Muscle of arm (tissue), 14 donors: ENCODE data around the gene RPL3. TPM values are rescaled to one million over a fixed set of nuclear protein-coding genes. Genes with fewer than 3 reads are reported as not detected.
A peak's percentile ranks its signal among the peaks of the same experiment; 100 is the strongest.
"Not testable (repeated sequence)": the region's sequence is repeated elsewhere in the genome, so short reads cannot be mapped to it uniquely, and the experiment has no call there.

Source experiments
- DNase-seq: peaks from one replicate; pipeline ENCODE4 v3.0.0-alpha.2; 2013
- long read RNA-seq, 11 donors: transcript quantifications; one replicate each; lab custom pipeline, GENCODE V29; 2026
- polyA plus RNA-seq, 12 donors: library from polyadenylated mRNA; unstranded; fragments of 120-200 nt; gene quantifications; one replicate each; pipeline ENCODE4 v1.2.1, GENCODE V29; 2013; ENCODE audit not compliant: insufficient read length in 12 of 12

The RPL3 gene
- polyA plus RNA-seq: 1,000 to 10,000 TPM in 11 of 12 donors, 100 to 1,000 TPM in 1; 997 to 3,135 (median 2,410) TPM
- long read RNA-seq, donor 1, transcript RPL3-201 (10 exons, 1,442 nt): major isoform, 1,768 of 2,703 reads
- long read RNA-seq, donor 1, transcript RPL3-202 (9 exons, 1,289 nt): minor isoform, 219 of 2,703 reads
- long read RNA-seq, donor 1, transcript RPL3-210 (2 exons, 616 nt): minor isoform, 35 of 2,703 reads
- long read RNA-seq, donor 1, transcript RPL3-217 (3 exons, 827 nt): minor isoform, 26 of 2,703 reads
- long read RNA-seq, donor 1, partial matches to known transcripts: 601 of 2,703 reads
- long read RNA-seq, donor 1, other reads (novel, unspliced or antisense): 36 of 2,703 reads
- long read RNA-seq, donor 2, transcript RPL3-202 (9 exons, 1,289 nt): minor isoform, 209 of 2,054 reads
- long read RNA-seq, donor 2, transcript RPL3-217 (3 exons, 827 nt): minor isoform, 34 of 2,054 reads
- long read RNA-seq, donor 2, transcript RPL3-210 (2 exons, 616 nt): minor isoform, 25 of 2,054 reads
- long read RNA-seq, donor 2, transcript RPL3-201 (10 exons, 1,442 nt): major isoform, 1,424 of 2,054 reads
- long read RNA-seq, donor 2, partial matches to known transcripts: 307 of 2,054 reads
- long read RNA-seq, donor 2, other reads (novel, unspliced or antisense): 32 of 2,054 reads
- long read RNA-seq, donor 3, transcript RPL3-217 (3 exons, 827 nt): minor isoform, 11 of 913 reads
- long read RNA-seq, donor 3, transcript RPL3-202 (9 exons, 1,289 nt): minor isoform, 81 of 913 reads
- long read RNA-seq, donor 3, transcript RPL3-210 (2 exons, 616 nt): minor isoform, 10 of 913 reads
- long read RNA-seq, donor 3, transcript RPL3-201 (10 exons, 1,442 nt): major isoform, 637 of 913 reads
- long read RNA-seq, donor 3, partial matches to known transcripts: 153 of 913 reads
- long read RNA-seq, donor 3, other reads (novel, unspliced or antisense): 18 of 913 reads
- long read RNA-seq, donor 4, transcript RPL3-201 (10 exons, 1,442 nt): major isoform, 542 of 764 reads
- long read RNA-seq, donor 4, transcript RPL3-202 (9 exons, 1,289 nt): minor isoform, 64 of 764 reads
- long read RNA-seq, donor 4, transcript RPL3-210 (2 exons, 616 nt): minor isoform, 5 of 764 reads
- long read RNA-seq, donor 4, transcript RPL3-217 (3 exons, 827 nt): minor isoform, 13 of 764 reads
- long read RNA-seq, donor 4, partial matches to known transcripts: 132 of 764 reads
- long read RNA-seq, donor 4, other reads (novel, unspliced or antisense): 6 of 764 reads
- long read RNA-seq, donor 5, transcript RPL3-209 (2 exons, 767 nt): minor isoform, 16 of 3,347 reads
- long read RNA-seq, donor 5, transcript RPL3-202 (9 exons, 1,289 nt): minor isoform, 313 of 3,347 reads
- long read RNA-seq, donor 5, transcript RPL3-217 (3 exons, 827 nt): minor isoform, 46 of 3,347 reads
- long read RNA-seq, donor 5, transcript RPL3-201 (10 exons, 1,442 nt): major isoform, 2,363 of 3,347 reads
- long read RNA-seq, donor 5, partial matches to known transcripts: 482 of 3,347 reads
- long read RNA-seq, donor 5, other reads (novel, unspliced or antisense): 117 of 3,347 reads
- long read RNA-seq, donor 6, transcript RPL3-217 (3 exons, 827 nt): minor isoform, 18 of 1,347 reads
- long read RNA-seq, donor 6, transcript RPL3-201 (10 exons, 1,442 nt): major isoform, 946 of 1,347 reads
- long read RNA-seq, donor 6, transcript RPL3-202 (9 exons, 1,289 nt): minor isoform, 94 of 1,347 reads
- long read RNA-seq, donor 6, transcript RPL3-209 (2 exons, 767 nt): minor isoform, 9 of 1,347 reads
- long read RNA-seq, donor 6, partial matches to known transcripts: 240 of 1,347 reads
- long read RNA-seq, donor 6, other reads (novel, unspliced or antisense): 27 of 1,347 reads
- long read RNA-seq, donor 7, transcript RPL3-210 (2 exons, 616 nt): minor isoform, 7 of 1,088 reads
- long read RNA-seq, donor 7, transcript RPL3-201 (10 exons, 1,442 nt): major isoform, 804 of 1,088 reads
- long read RNA-seq, donor 7, transcript RPL3-202 (9 exons, 1,289 nt): minor isoform, 90 of 1,088 reads
- long read RNA-seq, donor 7, transcript RPL3-217 (3 exons, 827 nt): minor isoform, 16 of 1,088 reads
- long read RNA-seq, donor 7, partial matches to known transcripts: 157 of 1,088 reads
- long read RNA-seq, donor 7, other reads (novel, unspliced or antisense): 7 of 1,088 reads
- long read RNA-seq, donor 8, transcript RPL3-209 (2 exons, 767 nt): minor isoform, 14 of 2,860 reads
- long read RNA-seq, donor 8, transcript RPL3-217 (3 exons, 827 nt): minor isoform, 43 of 2,860 reads
- long read RNA-seq, donor 8, transcript RPL3-202 (9 exons, 1,289 nt): minor isoform, 196 of 2,860 reads
- long read RNA-seq, donor 8, transcript RPL3-201 (10 exons, 1,442 nt): major isoform, 2,124 of 2,860 reads
- long read RNA-seq, donor 8, partial matches to known transcripts: 405 of 2,860 reads
- long read RNA-seq, donor 8, other reads (novel, unspliced or antisense): 67 of 2,860 reads
- long read RNA-seq, donor 9, transcript RPL3-201 (10 exons, 1,442 nt): major isoform, 1,105 of 1,485 reads
- long read RNA-seq, donor 9, transcript RPL3-209 (2 exons, 767 nt): minor isoform, 8 of 1,485 reads
- long read RNA-seq, donor 9, transcript RPL3-217 (3 exons, 827 nt): minor isoform, 23 of 1,485 reads
- long read RNA-seq, donor 9, transcript RPL3-202 (9 exons, 1,289 nt): minor isoform, 99 of 1,485 reads
- long read RNA-seq, donor 9, partial matches to known transcripts: 213 of 1,485 reads
- long read RNA-seq, donor 9, other reads (novel, unspliced or antisense): 27 of 1,485 reads
- long read RNA-seq, donor 10, transcript RPL3-209 (2 exons, 767 nt): minor isoform, 13 of 1,600 reads
- long read RNA-seq, donor 10, transcript RPL3-217 (3 exons, 827 nt): minor isoform, 34 of 1,600 reads
- long read RNA-seq, donor 10, transcript RPL3-202 (9 exons, 1,289 nt): minor isoform, 96 of 1,600 reads
- long read RNA-seq, donor 10, transcript RPL3-201 (10 exons, 1,442 nt): major isoform, 1,244 of 1,600 reads
- long read RNA-seq, donor 10, partial matches to known transcripts: 196 of 1,600 reads
- long read RNA-seq, donor 10, other reads (novel, unspliced or antisense): 13 of 1,600 reads
- long read RNA-seq, donor 11, transcript RPL3-209 (2 exons, 767 nt): minor isoform, 25 of 2,628 reads
- long read RNA-seq, donor 11, transcript RPL3-217 (3 exons, 827 nt): minor isoform, 51 of 2,628 reads
- long read RNA-seq, donor 11, transcript RPL3-202 (9 exons, 1,289 nt): minor isoform, 216 of 2,628 reads
- long read RNA-seq, donor 11, transcript RPL3-201 (10 exons, 1,442 nt): major isoform, 1,835 of 2,628 reads
- long read RNA-seq, donor 11, partial matches to known transcripts: 428 of 2,628 reads
- long read RNA-seq, donor 11, other reads (novel, unspliced or antisense): 60 of 2,628 reads

GRCh38 chr22:39319284-39320022, at the start of gene RPL3:
Gene RPL3 (minus strand): TSS chr22:39319623. CDS start chr22:39319597, 26 bp downstream.
- DNase-seq: peak; percentile 99

- DNase-seq: no peak
These were observed 49.8 kb upstream of the RPL3 start for GRCh38 chr22:39369186-39369585.

- DNase-seq: no peak
These were observed 49.1 kb upstream of the RPL3 start for GRCh38 chr22:39368461-39368911.

- DNase-seq: no peak
These were observed 47.6 kb upstream of the RPL3 start for GRCh38 chr22:39367035-39367434.

- no peak for DNase-seq
These were observed 46.0 kb upstream of the RPL3 start for GRCh38 chr22:39365492-39365780.

- DNase-seq: no peak
These were observed 45.5 kb upstream of the RPL3 start for GRCh38 chr22:39364714-39365491.

- DNase-seq: no peak
These were observed 44.5 kb upstream of the RPL3 start for GRCh38 chr22:39363751-39364515.

GRCh38 chr22:39362932-39363331, 43.5 kb upstream of the RPL3 start:
- no peak for DNase-seq

- no peak for DNase-seq
These were observed 42.8 kb upstream of the RPL3 start for GRCh38 chr22:39362271-39362670.

GRCh38 chr22:39361496-39361895, 42.1 kb upstream of the RPL3 start:
- DNase-seq: no peak

GRCh38 chr22:39360674-39361413, 41.4 kb upstream of the RPL3 start:
- DNase-seq: no peak

- no peak for DNase-seq
These were observed 40.8 kb upstream of the RPL3 start for GRCh38 chr22:39360242-39360641.

GRCh38 chr22:39359659-39360195, 40.3 kb upstream of the RPL3 start:
- DNase-seq: no peak

- DNase-seq: not testable (repeated sequence)
These were observed 38.8 kb upstream of the RPL3 start for GRCh38 chr22:39358197-39358596.
